DMS114 treated with DMSO at 0.1 percent for 48 hours (cell line): ENCODE results near the gene POLR2A.

ENCODE experiments used
- DNase-seq: peaks from one replicate; lab custom pipeline; 2025; ENCODE audit not compliant: unreplicated experiment; lab: John Stamatoyannopoulos, UW

Gene POLR2A

GRCh38 chr17:7502171-7502847 is 18.1 kb downstream of the POLR2A start:
- DNase-seq = no peak

GRCh38 chr17:7502987-7503386 is 18.8 kb downstream of the POLR2A start:
- no peak for DNase-seq

GRCh38 chr17:7503521-7503920 is 19.4 kb downstream of the POLR2A start:
- no peak for DNase-seq

GRCh38 chr17:7508145-7508544 is 24.0 kb downstream of the POLR2A start:
- DNase-seq = no peak

GRCh38 chr17:7508846-7509245 is 24.7 kb downstream of the POLR2A start:
- no peak for DNase-seq

- DNase-seq = no peak
Observed at GRCh38 chr17:7509937-7510336, 25.8 kb downstream of the POLR2A start.

- DNase-seq = no peak
Observed at GRCh38 chr17:7511108-7511507, 26.9 kb downstream of the POLR2A start.

GRCh38 chr17:7512105-7512504 is 27.9 kb downstream of the POLR2A start:
- DNase-seq = no peak

- no peak for DNase-seq
Observed at GRCh38 chr17:7512824-7513540, 28.8 kb downstream of the POLR2A start.

GRCh38 chr17:7513850-7514419 is 29.8 kb downstream of the POLR2A start:
- DNase-seq = no peak

GRCh38 chr17:7515911-7516610 is 31.9 kb downstream of the POLR2A start:
- DNase-seq = no peak

GRCh38 chr17:7523033-7523432 is 38.9 kb downstream of the POLR2A start:
- DNase-seq = no peak

- no peak for DNase-seq
Observed at GRCh38 chr17:7528842-7529241, 44.7 kb downstream of the POLR2A start.

GRCh38 chr17:7530023-7530900 is 46.1 kb downstream of the POLR2A start:
- no peak for DNase-seq

- no peak for DNase-seq
Observed at GRCh38 chr17:7538050-7538449, 53.9 kb downstream of the POLR2A start.

GRCh38 chr17:7538891-7539545 is 54.9 kb downstream of the POLR2A start:
- DNase-seq = no peak

GRCh38 chr17:7541074-7541621 is 57.0 kb downstream of the POLR2A start:
- no peak for DNase-seq

GRCh38 chr17:7544911-7545310 is 60.7 kb downstream of the POLR2A start:
- no peak for DNase-seq

GRCh38 chr17:7548585-7549400 is 64.6 kb downstream of the POLR2A start, which contains the start of gene TNFSF12:
Gene TNFSF12, plus strand, starts transcription at chr17:7549058. Its CDS starts 96 bp downstream, at chr17:7549154.
- no peak for DNase-seq
